ENCODE data around the gene GAPDH.
"Not testable (repeated sequence)": the region's sequence is repeated elsewhere in the genome, so short reads cannot be mapped to it uniquely, and the experiment has no call there.

Gene GAPDH

DNA sequence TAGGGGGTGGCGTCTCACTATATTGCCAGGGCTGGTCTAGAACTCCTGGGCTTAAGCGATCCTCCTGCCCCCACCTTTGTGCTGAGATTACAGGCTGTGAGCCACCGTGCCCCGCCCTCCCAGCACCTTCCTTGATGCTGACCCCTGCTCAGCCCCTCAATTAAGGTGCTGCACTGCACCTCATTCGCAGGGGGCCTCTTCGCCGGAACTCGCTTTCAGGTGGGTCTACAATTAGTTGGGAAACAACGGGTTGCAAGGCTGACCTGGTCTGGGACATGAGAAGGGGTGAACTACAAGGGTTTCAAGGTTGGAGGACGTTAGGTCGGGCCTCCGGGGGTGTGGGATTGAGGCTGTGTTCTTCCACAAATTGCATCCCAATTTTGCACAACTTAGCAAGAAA, 35.0 kb downstream of the GAPDH start:
- DNase-seq = no peak

DNA sequence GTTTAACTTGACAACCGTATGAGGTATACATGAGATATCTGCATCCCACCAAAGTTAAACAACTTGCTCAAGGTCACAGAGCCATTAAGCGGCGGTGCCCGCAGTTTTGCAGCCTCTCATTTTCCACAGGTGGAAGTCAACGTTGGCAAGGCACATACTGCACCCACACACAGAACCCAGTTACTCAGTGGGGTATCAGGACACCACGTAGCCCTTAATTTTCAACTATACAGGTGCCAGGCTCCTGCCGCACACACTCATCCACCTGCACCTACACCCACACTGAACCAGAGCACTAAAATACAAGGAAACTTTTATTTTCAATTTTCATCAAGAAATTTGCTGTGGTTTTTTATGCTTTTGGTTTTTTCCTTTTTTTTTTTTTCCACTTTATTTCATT, 35.5 kb downstream of the GAPDH start:
- DNase-seq = no peak

DNA sequence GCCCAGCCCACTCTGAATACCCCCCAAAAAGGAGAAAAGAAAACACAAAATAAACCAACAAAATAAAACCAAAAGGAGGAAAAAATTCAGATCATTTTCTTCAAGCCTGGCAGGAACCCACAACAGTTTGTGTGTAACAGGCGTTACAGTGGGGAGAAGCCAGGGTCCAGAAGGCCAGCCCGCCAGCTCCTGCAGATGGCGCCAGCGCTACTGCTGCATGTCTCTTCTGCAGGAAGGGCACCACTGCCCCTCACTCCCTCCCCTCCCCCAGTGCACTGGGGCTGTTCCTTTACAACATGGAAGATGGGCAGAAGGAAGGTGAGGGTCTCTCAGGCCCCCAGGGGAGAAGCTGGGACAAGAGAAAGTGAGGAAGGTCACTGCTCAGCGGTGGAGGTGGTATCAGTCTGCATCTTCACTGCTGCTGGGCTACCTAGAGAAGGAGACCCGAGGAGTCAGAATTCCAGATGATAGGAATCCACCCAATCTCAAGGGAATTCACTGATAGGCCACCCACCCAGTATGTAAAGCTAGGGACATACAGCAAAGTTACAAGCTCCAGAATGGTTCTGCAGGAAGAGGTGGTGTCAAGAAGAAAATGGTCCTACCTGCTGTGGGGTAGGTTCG, 36.1 kb downstream of the GAPDH start:
- peak; percentile 42 to 72 for DNase-seq

DNA sequence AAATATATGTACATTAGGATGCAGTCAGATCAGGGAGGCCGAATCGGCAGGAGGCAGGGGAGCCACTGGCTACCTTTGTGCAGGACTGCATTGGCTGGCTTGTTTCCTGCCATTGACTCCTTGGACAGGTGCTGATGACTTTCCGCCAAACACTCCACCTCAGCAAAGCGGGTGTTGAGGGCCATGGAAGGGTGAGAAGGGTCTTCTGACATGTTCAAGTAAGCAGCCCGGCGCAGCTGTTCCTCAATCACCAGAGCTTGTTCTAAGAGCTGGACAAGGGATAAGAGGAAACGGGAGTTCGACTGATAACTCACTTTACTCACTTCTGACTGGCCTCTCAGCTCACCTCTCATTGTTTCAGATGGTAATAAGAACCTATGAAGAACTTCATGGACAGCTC, 38.7 kb downstream of the GAPDH start:
- no peak for DNase-seq

DNA sequence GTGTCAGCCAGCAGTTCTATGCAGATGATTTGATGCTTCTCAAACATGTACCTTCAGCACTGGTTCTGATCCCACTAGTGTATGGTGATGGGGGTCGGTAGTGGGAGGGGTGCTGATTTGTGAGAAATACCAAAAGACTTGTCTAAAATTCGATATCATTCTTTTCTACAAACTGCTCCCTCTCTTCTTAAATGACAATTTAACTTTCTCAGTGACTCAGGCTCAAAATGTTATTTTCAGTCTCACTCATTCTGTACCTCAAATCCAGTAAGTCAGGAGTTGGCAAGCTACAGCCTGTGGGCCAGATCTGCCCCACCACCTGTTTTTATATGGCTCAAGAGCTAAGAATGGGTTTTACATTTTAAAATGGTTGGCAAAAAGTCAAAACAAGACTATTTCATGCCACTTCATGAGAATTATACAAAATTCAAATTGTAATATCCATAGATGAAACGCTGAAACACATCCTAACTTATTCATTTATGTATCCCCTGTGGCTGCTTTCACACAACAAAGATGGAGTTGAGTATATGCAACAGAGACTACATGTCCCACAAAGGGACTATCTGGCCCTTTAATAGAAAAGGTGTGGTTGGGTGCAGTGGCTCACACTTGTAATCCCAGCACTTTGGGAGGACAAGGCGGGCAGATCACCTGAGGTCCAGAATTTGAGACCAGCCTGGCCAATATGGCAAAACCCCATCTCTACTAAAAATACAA, 40.4 kb downstream of the GAPDH start:
- no peak for DNase-seq

DNA sequence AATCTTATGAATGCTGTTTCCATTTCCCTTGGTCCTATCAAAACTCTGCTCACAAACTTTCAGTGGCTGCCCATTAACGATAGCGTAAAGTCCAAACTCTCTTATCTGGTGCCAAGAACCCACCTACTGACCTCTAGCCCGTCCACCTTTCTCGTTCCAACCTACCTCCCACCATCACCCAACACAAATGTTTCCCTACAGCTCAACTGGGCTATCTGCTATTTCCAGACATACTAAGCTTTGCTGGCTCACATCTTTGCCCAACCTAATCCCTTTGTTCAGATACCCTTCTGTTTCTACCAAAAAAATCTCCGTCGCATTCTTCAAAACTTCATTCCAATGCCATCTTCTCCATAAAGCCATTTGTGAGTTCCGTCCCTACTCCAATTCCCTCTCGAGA, 41.3 kb downstream of the GAPDH start:
- no peak for DNase-seq

DNA sequence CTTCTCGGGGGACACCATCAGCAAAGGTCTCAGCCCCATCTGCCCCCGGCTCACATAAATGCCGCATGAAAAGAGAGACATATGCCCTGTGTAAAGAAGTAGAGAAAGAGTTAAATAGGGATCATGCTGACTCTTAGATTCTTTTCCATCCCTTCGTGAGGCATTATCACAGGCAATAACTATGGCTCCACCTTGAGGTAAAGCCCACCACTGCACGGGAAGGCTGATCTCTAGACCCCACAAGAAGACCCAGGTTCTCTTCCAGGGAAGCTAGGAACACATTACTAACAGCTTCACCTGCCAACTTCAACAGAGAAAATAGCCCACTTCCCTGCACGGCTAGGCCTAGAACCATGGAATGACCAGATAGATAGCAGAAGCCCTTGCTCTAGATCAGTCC, 47.9 kb downstream of the GAPDH start:
- no peak for DNase-seq

DNA sequence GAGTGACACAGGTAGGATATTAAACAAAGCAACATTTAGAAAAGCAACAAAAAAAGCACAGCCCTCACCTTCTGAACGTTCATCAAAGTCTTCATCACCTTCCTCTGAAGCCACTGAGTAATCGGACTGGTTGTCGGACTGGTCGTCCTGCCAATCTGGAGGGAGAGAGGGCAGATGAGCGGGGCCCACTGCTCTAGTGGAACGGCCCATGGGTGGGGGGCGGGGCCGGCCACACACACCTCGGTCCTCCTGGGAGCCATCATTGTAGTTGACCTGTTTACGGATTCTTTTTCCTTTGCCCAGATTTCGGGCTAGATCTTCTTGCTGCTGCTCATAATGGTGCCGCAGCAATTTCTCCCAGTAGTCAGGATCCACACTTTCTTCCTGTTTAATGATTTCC, 48.6 kb downstream of the GAPDH start:
- no peak for DNase-seq

DNA sequence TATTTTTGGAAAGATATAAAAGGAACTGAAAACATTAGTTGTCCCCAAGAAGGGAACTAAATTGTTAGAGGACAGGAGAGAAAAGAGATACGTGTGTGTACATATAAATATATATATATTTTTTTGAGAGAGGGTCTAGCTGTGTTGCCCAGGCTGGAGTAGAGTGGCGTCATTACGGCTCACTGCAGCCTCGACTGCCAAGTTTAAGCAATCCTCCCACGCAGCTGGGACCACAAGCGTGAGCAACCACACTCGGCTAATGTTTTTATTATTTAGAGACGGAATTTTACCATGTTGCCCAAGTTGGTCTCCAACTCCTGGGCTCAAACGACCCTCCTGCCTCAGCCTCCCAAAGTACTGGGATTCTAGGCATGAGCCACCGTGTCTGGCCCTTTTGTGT, 50.0 kb downstream of the GAPDH start:
- DNase-seq = no peak

DNA sequence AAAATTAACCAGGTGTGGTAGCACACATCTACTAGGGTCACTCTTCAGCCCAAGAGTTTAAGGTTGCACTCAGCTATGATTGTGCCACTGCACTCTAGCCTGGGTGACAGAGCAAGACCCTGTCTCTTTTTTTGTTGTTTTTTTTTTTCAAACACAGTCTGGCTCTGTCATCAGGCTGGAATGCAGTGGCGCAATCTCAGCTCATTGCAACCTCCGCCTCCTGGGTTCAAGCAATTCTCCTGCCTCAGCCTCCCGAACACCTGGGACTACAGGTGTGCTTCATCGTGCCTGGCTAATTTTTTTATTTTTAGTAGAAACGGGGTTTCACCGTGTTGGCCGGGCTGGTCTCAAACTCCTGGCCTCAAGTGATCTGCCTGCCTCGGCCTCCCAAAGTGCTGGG, 52.3 kb downstream of the GAPDH start:
- not testable (repeated sequence) for DNase-seq
